Chondrocyte (in vitro differentiated cells): Measurements from ENCODE around the gene TDP2. TPM values are rescaled to one million over a fixed set of nuclear protein-coding genes. Genes with fewer than 3 reads are reported as not detected.

Experiments used
- DNase-seq: peaks from one replicate; pipeline ENCODE4 v3.0.0; 2021; ENCODE audit warnings: mixed read lengths, low spot score
- H3K27ac Mint-ChIP-seq: one replicate; pipeline ENCODE4 v1.8.0; 2021; ENCODE audit warnings: mild to moderate bottlenecking, moderate library complexity, mixed read lengths; ENCODE audit not compliant: unreplicated experiment
- H3K27me3 Mint-ChIP-seq: 2 replicates; pipeline ENCODE4 v1.8.0; 2021; ENCODE audit warnings: low read depth, mixed read lengths
- H3K36me3 Mint-ChIP-seq: 2 replicates; pipeline ENCODE4 v1.8.0; 2021; ENCODE audit warnings: low read depth, mixed read lengths
- H3K4me1 Mint-ChIP-seq: 2 replicates; pipeline ENCODE4 v1.8.0; 2021; ENCODE audit warnings: low read depth, mild to moderate bottlenecking, mixed read lengths
- H3K4me3 Mint-ChIP-seq: one replicate; pipeline ENCODE4 v1.8.0; 2021; ENCODE audit warnings: mild to moderate bottlenecking, moderate library complexity, mixed read lengths; ENCODE audit not compliant: unreplicated experiment
- H3K9me3 Mint-ChIP-seq: 2 replicates; pipeline ENCODE4 v1.8.0; 2021; ENCODE audit warnings: low read depth, mixed read lengths
- total RNA-seq: library from RNA; stranded (reverse); gene quantifications from 3 replicates; pipeline ENCODE4 v1.2.1, GENCODE V29; 2021
- TF ChIP-seq, protein P1 (sequence below): fragments of 200-600 bp; sonication (generic); IDR thresholded peaks from 2 replicates; pipeline ENCODE4 v1.5.0; 2021; ENCODE audit warnings: antibody characterized with exemption, mild to moderate bottlenecking, moderate library complexity

The TDP2 gene
- total RNA-seq, 1 donor from 2014 or later, result 23.4 TPM

DNA sequence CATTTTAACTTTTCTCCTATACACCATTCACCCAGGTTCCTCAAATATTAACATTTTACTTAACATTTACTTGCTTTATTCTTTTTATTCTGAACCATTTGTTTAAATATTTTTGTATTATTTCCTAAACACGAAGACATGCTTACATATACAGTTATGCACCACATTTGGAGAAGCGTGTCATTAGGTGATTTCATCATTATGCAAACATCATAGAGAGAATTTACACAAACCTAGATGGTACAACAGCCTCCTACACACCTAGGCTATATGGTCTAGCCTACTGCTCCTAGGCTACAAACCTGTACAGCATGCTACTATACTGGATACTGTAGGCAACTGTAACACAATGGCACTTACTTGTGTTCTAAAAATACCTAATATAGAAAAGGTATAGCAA is 6.6 kb downstream of the TDP2 start:
- Mint-ChIP-seq H3K36me3 (peaks cover 11% of the 10 kb centered on the region), H3K9me3 (no peaks in the 10 kb centered on the region), H3K27me3 (no peaks in the 10 kb centered on the region), H3K4me3 (no peak overlapping the region), H3K27ac (no peak overlapping the region), H3K4me1 (peaks cover 8% of the 10 kb centered on the region)
- TF ChIP-seq, protein P1, sequence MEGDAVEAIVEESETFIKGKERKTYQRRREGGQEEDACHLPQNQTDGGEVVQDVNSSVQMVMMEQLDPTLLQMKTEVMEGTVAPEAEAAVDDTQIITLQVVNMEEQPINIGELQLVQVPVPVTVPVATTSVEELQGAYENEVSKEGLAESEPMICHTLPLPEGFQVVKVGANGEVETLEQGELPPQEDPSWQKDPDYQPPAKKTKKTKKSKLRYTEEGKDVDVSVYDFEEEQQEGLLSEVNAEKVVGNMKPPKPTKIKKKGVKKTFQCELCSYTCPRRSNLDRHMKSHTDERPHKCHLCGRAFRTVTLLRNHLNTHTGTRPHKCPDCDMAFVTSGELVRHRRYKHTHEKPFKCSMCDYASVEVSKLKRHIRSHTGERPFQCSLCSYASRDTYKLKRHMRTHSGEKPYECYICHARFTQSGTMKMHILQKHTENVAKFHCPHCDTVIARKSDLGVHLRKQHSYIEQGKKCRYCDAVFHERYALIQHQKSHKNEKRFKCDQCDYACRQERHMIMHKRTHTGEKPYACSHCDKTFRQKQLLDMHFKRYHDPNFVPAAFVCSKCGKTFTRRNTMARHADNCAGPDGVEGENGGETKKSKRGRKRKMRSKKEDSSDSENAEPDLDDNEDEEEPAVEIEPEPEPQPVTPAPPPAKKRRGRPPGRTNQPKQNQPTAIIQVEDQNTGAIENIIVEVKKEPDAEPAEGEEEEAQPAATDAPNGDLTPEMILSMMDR, result no peak
- DNase-seq, result no peak

DNA sequence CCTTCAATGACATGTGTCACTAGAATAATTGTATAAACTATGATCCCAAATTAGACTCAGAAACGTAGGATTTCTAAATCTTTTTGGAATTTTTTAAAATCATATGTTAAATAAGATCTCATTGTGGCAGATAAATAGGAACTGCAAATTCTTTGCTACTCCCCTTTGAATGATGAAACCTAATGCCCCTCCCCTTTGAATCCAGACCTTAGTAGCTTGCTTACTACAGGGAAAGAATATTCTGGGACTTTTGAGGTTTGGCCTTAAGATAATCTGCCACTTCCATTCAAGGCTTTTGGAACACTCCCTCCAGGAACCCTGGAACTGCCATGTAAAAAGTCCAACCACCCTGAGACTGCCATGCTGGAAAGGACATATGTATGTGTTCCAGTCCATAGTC is 7.1 kb downstream of the TDP2 start:
- H3K36me3 Mint-ChIP-seq, result peaks cover 11% of the 10 kb centered on the region
- no peaks in the 10 kb centered on the region for H3K27me3 Mint-ChIP-seq
- no peak overlapping the region for H3K27ac Mint-ChIP-seq
- TF ChIP-seq, protein P1, result no peak
- H3K4me1 Mint-ChIP-seq, result peaks cover 4% of the 10 kb centered on the region
- DNase-seq, result no peak
- H3K9me3 Mint-ChIP-seq, result no peaks in the 10 kb centered on the region
- no peak overlapping the region for H3K4me3 Mint-ChIP-seq

DNA sequence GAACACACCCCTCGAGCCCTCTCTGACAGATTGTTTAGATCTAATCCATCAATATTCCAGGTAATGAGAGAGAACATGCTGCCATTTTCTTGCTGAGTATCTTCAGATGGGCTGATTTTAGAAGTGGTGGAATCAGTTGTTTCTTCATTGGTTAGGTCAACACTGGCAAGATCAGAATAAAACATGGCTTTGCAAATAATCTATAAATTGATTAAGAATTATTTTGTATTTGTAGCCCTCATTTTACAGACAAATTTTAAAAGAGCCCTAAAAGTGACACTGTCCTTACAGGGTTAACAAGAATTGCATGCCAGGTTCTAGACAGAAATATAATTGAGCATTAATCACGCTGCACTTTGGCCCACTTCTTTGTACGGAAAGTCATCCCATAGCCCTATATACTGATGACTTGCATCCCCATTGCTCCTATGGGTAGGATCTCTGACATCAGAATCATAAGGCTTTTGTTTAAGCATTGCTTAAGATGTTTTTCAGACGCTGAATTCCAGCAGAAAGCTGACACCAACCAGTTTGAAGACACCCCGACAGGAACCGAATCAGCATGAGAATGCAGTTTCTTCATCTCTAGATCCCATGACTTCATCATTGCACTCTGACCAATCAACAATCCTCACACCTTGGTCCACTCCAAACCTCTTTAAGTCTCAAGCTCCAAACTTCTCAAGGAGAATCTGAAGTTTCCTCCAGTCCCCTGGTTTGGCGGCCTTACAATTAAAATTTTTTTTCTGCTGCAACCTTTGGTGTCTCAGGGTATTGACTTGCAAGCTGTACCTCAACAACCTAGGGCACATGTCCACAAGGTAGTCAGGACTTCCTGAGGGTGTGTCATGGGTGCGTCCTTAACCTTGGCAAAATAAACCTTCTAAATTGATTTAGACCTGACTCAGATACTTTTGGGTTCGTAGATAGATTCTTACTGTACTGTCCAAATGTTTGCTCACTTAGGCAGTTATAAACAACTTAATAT is 7.8 kb downstream of the TDP2 start:
- Mint-ChIP-seq H3K36me3 (peaks cover 12% of the 10 kb centered on the region), H3K27me3 (no peaks in the 10 kb centered on the region)

DNA sequence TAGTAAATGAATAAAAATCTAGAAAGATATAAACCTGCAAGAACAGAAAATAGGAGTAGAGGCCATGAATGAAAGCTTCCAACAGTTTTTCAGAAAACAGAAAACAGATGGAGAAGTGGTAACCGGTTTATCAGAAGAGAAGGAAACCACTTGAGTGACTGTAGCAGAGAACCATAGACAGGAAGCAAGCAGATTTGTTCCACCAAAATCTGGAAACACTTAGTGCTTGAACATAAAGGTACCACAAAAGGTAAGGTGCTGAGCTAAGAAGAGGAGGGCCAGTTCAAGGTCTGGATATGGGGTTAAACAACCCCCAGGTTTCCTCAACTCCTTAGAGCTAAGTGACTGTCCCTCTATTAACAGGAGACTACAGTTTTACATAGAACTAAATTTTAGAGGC is 11.5 kb downstream of the TDP2 start:
- TF ChIP-seq, protein P1, result no peak
- Mint-ChIP-seq H3K27me3 (no peaks in the 10 kb centered on the region), H3K27ac (no peak overlapping the region), H3K36me3 (peaks cover 17% of the 10 kb centered on the region), H3K9me3 (no peaks in the 10 kb centered on the region), H3K4me1 (peaks cover 3% of the 10 kb centered on the region), H3K4me3 (no peak overlapping the region)
- DNase-seq, result no peak

More for the DNA sequence above, 7.8 kb downstream of the TDP2 start:
- no peak for DNase-seq
- TF ChIP-seq, protein P1, result no peak
- H3K4me1 Mint-ChIP-seq, result peaks cover 3% of the 10 kb centered on the region
- H3K27ac Mint-ChIP-seq, result no peak overlapping the region
- no peak overlapping the region for H3K4me3 Mint-ChIP-seq
- no peaks in the 10 kb centered on the region for H3K9me3 Mint-ChIP-seq

DNA sequence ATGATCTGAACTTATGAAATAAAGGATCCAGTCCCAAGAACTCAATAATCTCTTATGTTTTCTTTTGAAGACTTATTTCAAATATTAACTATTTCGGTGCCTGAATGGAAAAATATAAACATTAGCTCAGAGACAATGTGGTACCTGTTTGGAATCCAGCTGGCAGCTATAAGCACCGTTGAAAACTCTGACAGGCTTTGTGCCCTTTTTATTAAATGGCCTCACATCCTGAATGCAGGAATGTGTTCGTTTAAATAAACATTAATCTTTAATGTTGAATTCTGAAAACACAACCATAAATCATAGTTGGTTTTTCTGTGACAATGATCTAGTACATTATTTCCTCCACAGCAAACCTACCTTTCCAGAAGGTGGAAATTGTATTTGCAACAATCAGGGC is 16.3 kb downstream of the TDP2 start:
- Mint-ChIP-seq H3K27ac (no peak overlapping the region), H3K9me3 (no peaks in the 10 kb centered on the region), H3K36me3 (peaks cover 15% of the 10 kb centered on the region), H3K27me3 (no peaks in the 10 kb centered on the region), H3K4me1 (peaks cover 10% of the 10 kb centered on the region), H3K4me3 (no peak overlapping the region)
- DNase-seq, result no peak
- TF ChIP-seq, protein P1, result no peak
